ENCODE results near the gene CLDN5.

DNA sequence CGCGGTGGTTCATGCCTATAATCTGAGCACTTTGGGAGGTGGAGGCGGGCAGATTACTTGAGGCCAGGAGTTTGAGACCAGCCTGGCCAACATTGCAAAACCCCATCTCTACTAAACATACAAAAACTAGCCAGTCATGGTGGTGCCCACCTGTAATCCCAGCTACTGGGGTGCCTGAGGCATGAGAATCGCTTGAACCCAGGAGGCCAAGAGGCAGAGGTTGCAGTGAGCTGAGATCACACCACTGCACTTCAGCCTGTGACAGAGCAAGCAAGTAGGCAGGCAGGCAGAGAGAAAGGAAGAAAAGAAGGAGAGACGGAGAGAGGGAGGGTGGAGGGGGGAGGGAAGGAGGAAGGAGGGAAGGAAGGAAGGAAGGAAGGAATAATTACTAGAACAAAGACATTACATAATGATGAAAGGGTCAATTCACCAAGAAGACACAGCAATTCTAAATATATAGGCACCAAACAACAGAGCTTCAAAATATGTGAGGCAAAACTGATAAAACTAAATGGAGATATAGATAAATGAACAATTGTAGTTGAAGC, 13.8 kb upstream of the CLDN5 start:
- TF ChIP-seq CTCF (IDR thresholded peaks at IDR 0.05) (no peak), EZH2 (IDR thresholded peaks at IDR 0.05; ENCODE audit: borderline replicate concordance, insufficient read depth, low read depth, low read length, poor library complexity, severe bottlenecking) (no peak)
